Stomach (tissue), 4 donors: ENCODE data around the gene ZNF763.

Experiments used
- POLR2AphosphoS5 ChIP-seq, 3 donors: sonication (generic); formaldehyde crosslinking; IDR thresholded peaks; one replicate each; pipeline ENCODE4 v1.6.1; 2016; ENCODE audit warnings: antibody characterized with exemption in 3 of 3
- TF ChIP-seq, protein P1 (sequence below), 7 experiments: fragments of 450-650 bp in 4 of 7; fragments of 200-600 bp in 3 of 7; sonication (generic) in 3 of 7; IDR thresholded peaks; one replicate each; pipeline ENCODE4 v1.5.1; 2016 to 2019; ENCODE audit warnings: antibody characterized with exemption in 7 of 7, control low read depth in 2 of 7, mild to moderate bottlenecking in 1 of 7

- TF ChIP-seq, protein P1, sequence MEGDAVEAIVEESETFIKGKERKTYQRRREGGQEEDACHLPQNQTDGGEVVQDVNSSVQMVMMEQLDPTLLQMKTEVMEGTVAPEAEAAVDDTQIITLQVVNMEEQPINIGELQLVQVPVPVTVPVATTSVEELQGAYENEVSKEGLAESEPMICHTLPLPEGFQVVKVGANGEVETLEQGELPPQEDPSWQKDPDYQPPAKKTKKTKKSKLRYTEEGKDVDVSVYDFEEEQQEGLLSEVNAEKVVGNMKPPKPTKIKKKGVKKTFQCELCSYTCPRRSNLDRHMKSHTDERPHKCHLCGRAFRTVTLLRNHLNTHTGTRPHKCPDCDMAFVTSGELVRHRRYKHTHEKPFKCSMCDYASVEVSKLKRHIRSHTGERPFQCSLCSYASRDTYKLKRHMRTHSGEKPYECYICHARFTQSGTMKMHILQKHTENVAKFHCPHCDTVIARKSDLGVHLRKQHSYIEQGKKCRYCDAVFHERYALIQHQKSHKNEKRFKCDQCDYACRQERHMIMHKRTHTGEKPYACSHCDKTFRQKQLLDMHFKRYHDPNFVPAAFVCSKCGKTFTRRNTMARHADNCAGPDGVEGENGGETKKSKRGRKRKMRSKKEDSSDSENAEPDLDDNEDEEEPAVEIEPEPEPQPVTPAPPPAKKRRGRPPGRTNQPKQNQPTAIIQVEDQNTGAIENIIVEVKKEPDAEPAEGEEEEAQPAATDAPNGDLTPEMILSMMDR (IDR thresholded peaks at IDR 0.05), result no peak
- TF ChIP-seq POLR2AphosphoS5 (IDR thresholded peaks at IDR 0.05), result no peak
Observed at GRCh38 chr19:11971041-11971440, 6.2 kb downstream of the ZNF763 start.
